Glomerular visceral epithelial cell (primary cell): ENCODE measurements around the gene UQCC3.
"Not testable (repeated sequence)": the region's sequence is repeated elsewhere in the genome, so short reads cannot be mapped to it uniquely, and the experiment has no call there.

ENCODE experiments used
- DNase-seq: peaks from one replicate; pipeline ENCODE4 v3.0.0-alpha.2; 2016; ENCODE audit errors: extremely low spot score

The UQCC3 gene

GRCh38 chr11:62671608-62672389 lies at the start of gene UQCC3, which contains the start of gene LBHD1:
UQCC3 (plus strand) TSS chr11:62671673; CDS start chr11:62671746, 73 bp downstream.
LBHD1 (minus strand) TSS chr11:62672267; CDS start chr11:62670031, 2,236 bp downstream.
- peak; percentile 82 for DNase-seq

GRCh38 chr11:62622476-62623089 lies 48.9 kb upstream of the UQCC3 start:
- DNase-seq = no peak

GRCh38 chr11:62627713-62628112 lies 43.8 kb upstream of the UQCC3 start:
- DNase-seq = no peak

GRCh38 chr11:62632492-62632891 lies 39.0 kb upstream of the UQCC3 start:
- DNase-seq = no peak

DNA sequence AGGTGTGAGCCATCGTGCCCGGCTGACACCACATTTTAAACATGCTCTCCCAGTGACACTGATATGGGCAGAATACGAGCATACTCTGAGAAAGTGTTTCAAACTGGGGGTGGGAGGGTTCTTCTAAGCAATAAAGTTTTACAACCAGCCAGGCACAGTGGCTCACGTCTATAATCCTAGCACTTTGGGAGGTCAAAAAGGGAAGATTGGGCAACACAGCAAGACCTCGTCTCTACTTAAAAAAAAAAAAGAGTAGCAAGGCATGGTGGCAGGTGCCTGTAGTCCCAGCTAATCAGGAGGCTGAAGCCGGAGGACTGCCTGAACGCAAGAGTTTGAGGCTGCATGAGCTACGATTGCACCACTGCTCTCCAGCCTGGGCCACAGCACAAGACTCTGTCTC lies 27.3 kb upstream of the UQCC3 start:
- no peak for DNase-seq

GRCh38 chr11:62645671-62645945 lies 25.9 kb upstream of the UQCC3 start:
- DNase-seq = no peak

GRCh38 chr11:62645946-62646824 lies 25.3 kb upstream of the UQCC3 start, which contains the start of gene GANAB:
GANAB (minus strand) TSS chr11:62646613; CDS start chr11:62646599, 14 bp downstream.
- DNase-seq = peak; percentile 97

- DNase-seq = no peak
These were observed 24.5 kb upstream of the UQCC3 start for GRCh38 chr11:62646825-62647608.

DNA sequence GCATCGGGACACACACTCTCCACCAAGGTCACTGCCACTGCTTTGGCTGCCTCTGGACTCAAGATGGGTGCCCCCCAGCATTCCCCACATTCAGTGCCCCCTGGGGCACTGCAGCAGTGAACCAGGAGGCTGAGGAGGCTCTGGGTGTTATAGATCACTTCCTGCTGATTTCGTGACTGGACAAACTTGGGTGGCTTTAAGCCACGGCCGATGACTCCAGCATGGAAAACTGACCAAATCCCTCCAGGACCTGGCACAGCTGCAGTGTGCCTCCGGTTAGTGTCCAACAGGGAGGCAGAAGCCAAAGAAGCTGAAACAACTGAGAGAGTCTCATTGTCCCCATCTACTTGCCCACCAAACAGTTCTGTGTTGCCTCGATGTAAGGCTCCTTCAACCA lies 23.9 kb upstream of the UQCC3 start:
- no peak for DNase-seq

GRCh38 chr11:62648185-62648966 lies 23.1 kb upstream of the UQCC3 start:
- DNase-seq = no peak

DNA sequence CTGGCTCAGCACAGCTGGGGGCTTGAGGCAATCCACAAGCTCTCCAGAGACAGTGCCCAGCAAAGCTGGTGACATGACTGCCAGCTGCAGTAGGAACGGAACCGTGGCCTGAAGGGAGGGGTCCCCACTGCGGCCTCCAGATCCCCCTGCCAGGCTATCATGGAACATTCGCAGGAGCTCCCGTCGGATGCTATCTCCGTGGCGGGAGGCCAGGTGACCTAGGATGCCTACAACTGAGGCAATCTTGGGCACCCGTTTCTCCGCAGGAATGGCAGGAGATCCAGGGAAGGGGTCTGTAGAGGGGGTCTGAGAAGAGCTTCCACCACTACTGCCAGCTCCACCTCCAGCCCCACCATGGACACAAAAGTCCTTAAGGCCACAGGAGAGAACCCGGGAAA lies 22.5 kb upstream of the UQCC3 start:
- DNase-seq = no peak

- no peak for DNase-seq
These were observed 22.0 kb upstream of the UQCC3 start for GRCh38 chr11:62649486-62649885.

- DNase-seq = not testable (repeated sequence)
These were observed 21.2 kb upstream of the UQCC3 start for GRCh38 chr11:62650283-62650682.

- no peak for DNase-seq
These were observed 19.1 kb upstream of the UQCC3 start for GRCh38 chr11:62652161-62653006.

DNA sequence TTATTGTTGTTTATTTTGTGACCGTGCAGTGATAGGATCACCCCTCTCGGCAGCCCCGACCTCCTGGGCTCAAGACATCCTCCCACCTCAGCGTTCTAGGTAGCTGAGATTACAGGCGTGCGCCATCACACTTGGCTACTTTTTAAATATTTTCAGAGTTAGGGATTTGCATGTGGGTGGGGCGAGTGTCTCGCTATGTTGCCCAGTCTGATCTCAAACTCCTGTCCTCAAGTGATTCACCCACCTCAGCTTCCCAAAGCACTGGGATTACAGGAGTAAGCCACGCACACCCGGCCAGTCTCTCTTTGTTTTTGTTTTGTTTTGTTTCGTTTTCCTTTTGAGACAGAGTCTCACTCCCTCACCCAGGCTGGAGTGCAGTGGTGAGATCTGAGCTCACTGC lies 17.2 kb upstream of the UQCC3 start:
- DNase-seq = no peak

DNA sequence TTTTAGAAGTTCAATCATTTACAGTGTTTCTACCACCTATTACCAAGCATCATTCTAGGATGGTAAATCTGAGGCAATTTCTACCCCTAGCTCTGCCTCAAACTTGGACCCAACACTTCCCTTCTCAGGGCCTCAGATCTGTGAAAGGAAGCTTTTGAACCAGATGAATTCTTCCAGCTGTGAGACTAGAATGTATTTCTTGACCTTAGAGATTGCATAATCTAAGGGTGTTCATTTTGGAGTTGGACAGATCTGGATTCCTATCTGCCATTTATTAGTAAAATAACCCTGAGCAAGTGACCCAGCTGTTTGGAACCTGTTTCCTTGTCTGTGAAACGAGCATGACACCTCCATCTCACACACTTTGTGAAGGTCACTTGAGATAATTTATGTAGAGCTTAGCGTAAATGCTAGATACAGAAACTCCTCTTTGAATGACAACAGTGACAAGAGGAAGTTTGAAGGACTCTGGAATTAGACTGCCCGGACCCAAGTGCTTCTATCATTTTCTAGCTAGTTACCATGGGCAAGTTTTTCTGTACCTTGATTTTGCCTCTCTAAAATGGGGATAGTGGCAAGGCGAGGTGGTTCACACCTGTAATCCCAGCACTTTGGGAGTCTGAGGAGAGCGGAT lies 14.6 kb upstream of the UQCC3 start:
- DNase-seq = no peak

DNA sequence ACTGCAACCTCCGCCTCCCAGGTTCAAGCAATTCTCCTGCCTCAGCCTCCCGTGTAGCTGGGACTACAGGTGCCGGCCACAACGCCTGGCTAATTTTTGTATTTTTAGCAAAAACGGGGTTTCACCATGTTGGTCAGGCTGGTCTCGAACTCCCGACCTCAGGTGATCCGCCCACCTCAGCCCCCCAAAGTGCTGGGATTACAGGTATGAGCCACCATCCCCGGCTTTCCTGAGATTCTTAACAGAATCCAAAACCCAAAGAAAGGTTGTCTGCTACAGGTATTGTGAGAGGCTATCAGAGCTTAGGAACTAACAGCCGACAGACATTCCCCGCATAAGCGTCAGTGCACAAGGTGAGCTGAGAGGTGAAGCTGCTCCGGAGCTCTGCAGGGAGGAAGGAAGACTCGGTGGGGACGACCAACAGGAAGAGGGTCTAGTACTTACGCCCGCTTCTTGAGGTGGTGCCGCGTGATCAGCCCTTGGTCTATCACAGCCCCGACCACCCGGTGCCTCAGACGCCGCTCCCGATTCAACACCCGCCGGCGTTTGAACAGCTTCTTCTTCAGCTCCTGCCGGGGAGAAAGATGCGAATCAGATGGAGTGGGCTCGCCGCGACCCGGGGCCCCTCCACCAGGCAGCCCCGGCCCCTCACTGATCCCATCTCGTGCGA lies 6.9 kb upstream of the UQCC3 start:
- peak; percentile 63 for DNase-seq

- DNase-seq = peak; percentile 96
These were observed 6.3 kb upstream of the UQCC3 start, which contains the start of the genes C11orf98 and CSKMT for GRCh38 chr11:62665075-62665598. C11orf98 (minus strand) TSS chr11:62665210; CDS start chr11:62665169, 41 bp downstream. CSKMT (plus strand) TSS chr11:62665312; CDS start chr11:62665880, 568 bp downstream.
